Caco-2 (cell line): ENCODE results near the gene SNCB. TPM values are rescaled to one million over a fixed set of nuclear protein-coding genes. Genes with fewer than 3 reads are reported as not detected.
A peak's percentile ranks its signal among the peaks of the same experiment; 100 is the strongest.

Source experiments
- BruUV-seq: library from RNA; stranded (reverse); fragments of 400-500 nt; replicated peaks from 2 replicates; lab custom pipeline; 2021; lab: Mats Ljungman, UMichigan
- CTCF ChIA-PET: fragments of 300-600 bp; sonication (Branson Sonifier 250); formaldehyde crosslinking; loops from one replicate; lab custom pipeline; 2022; ENCODE audit warnings: antibody characterized with exemption; lab: Charles Lee
- POLR2A ChIA-PET: fragments of 300-600 bp; sonication (Branson Sonifier 250); formaldehyde crosslinking; loops from one replicate; lab custom pipeline; 2022; ENCODE audit warnings: antibody characterized with exemption; lab: Charles Lee
- DNase-seq, 2 experiments: peaks; one replicate each; pipeline versions ENCODE4 v3.0.0 to v3.0.0-alpha.2; 2020 to 2022
- H3K27me3 ChIP-seq: replicated peaks from 2 replicates; pipeline ENCODE4 v1.6.0; 2011; ENCODE audit warnings: low read length; ENCODE audit not compliant: control insufficient read depth, insufficient read depth
- H3K36me3 ChIP-seq: 2 replicates; pipeline ENCODE4 v1.5.1; 2011; ENCODE audit warnings: low read length; ENCODE audit not compliant: control insufficient read depth, insufficient read depth
- H3K4me1 ChIP-seq: fragments of 250-450 bp; sonication (Bioruptor Pico); 2 replicates; pipeline ENCODE4 v1.5.1; 2020; ENCODE audit warnings: mild to moderate bottlenecking
- H3K4me3 ChIP-seq: 2 replicates; pipeline ENCODE4 v1.5.1; 2011; ENCODE audit warnings: low read depth, mild to moderate bottlenecking, control low read depth, low read length
- H3K9me3 ChIP-seq: fragments of 250-450 bp; sonication (Bioruptor Pico); 2 replicates; pipeline ENCODE4 v1.5.1; 2020; ENCODE audit warnings: mild to moderate bottlenecking, moderate library complexity
- H3K27ac Mint-ChIP-seq: one replicate; pipeline ENCODE4 v1.8.0; 2022; ENCODE audit warnings: mixed read lengths; ENCODE audit not compliant: unreplicated experiment
- H3K27me3 Mint-ChIP-seq: one replicate; pipeline ENCODE4 v1.8.0; 2022; ENCODE audit warnings: mixed read lengths; ENCODE audit not compliant: insufficient read depth, unreplicated experiment
- H3K36me3 Mint-ChIP-seq: one replicate; pipeline ENCODE4 v1.8.0; 2022; ENCODE audit warnings: mild to moderate bottlenecking, mixed read lengths; ENCODE audit not compliant: insufficient read depth, unreplicated experiment
- H3K4me1 Mint-ChIP-seq: one replicate; pipeline ENCODE4 v1.8.0; 2022; ENCODE audit warnings: low read depth, mixed read lengths; ENCODE audit not compliant: unreplicated experiment
- H3K4me3 Mint-ChIP-seq: one replicate; pipeline ENCODE4 v1.8.0; 2022; ENCODE audit warnings: mild to moderate bottlenecking, moderate library complexity, mixed read lengths; ENCODE audit not compliant: unreplicated experiment
- H3K9me3 Mint-ChIP-seq: one replicate; pipeline ENCODE4 v1.8.0; 2022; ENCODE audit warnings: mixed read lengths; ENCODE audit not compliant: unreplicated experiment
- intact Hi-C: fragments of 100-400 bp; cut with micrococcal nuclease; formaldehyde crosslinking; loops from one replicate; pipeline ENCODE4 v1.10.0; 2022; ENCODE audit not compliant: unreplicated experiment
- total RNA-seq: library from RNA; stranded (reverse); gene quantifications from 2 replicates; pipeline ENCODE4 v1.2.3, GENCODE V29; 2022
- TF ChIP-seq, protein P1 (sequence below), 2 experiments: fragments of 200-600 bp in 1 of 2; IDR thresholded peaks; 1 replicate in 1 of 2; 2 replicates in 1 of 2; pipeline versions ENCODE4 v1.5.1 to v1.8.0; 2011 to 2022; ENCODE audit warnings: antibody characterized with exemption in 1 of 2, control low read depth in 1 of 2, inconsistent platforms in 1 of 2, low read depth in 1 of 2, low read length in 1 of 2, mild to moderate bottlenecking in 1 of 2, moderate library complexity in 1 of 2; ENCODE audit not compliant: insufficient read depth in 1 of 2, severe bottlenecking in 1 of 2, unreplicated experiment in 1 of 2

Gene SNCB
- total RNA-seq, 1 experiment from 2014 or later: not detected

DNA sequence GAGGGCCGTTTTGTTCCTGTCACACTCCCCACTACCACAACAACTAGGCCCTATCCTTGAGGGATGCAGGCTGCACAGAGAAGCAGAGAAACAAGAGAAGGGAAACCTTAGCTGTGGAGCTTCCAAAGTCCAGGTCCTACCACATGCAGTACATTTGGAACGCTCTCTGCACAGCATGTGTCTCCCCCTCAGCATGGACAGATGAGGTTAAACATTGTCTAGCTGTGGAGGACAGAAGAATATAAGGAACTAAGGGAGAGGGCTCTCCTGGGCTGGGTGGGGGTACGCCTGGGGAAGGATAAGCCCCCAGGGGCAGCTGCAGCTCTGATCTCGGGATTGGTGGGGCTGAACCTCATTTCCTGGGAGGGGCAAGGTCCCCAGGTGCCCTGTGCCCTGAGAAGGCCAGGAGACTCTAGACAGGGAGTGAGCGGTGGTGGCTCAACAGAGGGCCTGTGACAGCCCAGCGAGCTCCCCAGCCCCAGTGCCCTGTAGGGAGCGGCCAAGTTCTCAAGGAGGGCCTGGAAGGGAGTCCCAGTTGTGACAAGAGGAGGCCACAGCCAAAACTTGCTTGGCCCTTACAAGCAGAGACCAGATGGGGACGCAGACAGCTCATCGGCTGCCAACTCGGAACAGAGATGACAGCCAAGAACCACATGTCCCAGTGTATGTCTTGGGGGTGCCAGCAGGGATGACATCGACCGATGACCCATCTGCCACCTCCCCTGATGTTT is 47.0 kb upstream of the SNCB start:
- H3K27me3 ChIP-seq: no peaks in the 10 kb centered on the region
- Mint-ChIP-seq H3K4me1 (no peaks in the 10 kb centered on the region), H3K36me3 (no peaks in the 10 kb centered on the region), H3K4me3 (no peak overlapping the region), H3K27ac (no peak overlapping the region), H3K27me3 (peaks cover under 1% of the 10 kb centered on the region), H3K9me3 (no peaks in the 10 kb centered on the region)
- H3K36me3 ChIP-seq: no peaks in the 10 kb centered on the region
- no TSS peak for BruUV-seq
- CTCF ChIA-PET: interaction anchor here (0.8 kb wide), 1 partner anchor 21 kb away, joined by 3 read pairs; no protein-coding TSS in a partner anchor
- DNase-seq: no peak
- intact Hi-C loops: no loop called here
- H3K4me1 ChIP-seq: no peaks in the 10 kb centered on the region
- POLR2A ChIA-PET: no interaction called here
- TF ChIP-seq, protein P1, sequence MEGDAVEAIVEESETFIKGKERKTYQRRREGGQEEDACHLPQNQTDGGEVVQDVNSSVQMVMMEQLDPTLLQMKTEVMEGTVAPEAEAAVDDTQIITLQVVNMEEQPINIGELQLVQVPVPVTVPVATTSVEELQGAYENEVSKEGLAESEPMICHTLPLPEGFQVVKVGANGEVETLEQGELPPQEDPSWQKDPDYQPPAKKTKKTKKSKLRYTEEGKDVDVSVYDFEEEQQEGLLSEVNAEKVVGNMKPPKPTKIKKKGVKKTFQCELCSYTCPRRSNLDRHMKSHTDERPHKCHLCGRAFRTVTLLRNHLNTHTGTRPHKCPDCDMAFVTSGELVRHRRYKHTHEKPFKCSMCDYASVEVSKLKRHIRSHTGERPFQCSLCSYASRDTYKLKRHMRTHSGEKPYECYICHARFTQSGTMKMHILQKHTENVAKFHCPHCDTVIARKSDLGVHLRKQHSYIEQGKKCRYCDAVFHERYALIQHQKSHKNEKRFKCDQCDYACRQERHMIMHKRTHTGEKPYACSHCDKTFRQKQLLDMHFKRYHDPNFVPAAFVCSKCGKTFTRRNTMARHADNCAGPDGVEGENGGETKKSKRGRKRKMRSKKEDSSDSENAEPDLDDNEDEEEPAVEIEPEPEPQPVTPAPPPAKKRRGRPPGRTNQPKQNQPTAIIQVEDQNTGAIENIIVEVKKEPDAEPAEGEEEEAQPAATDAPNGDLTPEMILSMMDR (IDR thresholded peaks at IDR 0.05; ENCODE audit: insufficient read depth in 1 of 2, low read depth in 1 of 2, low read length in 1 of 2, severe bottlenecking in 1 of 2, unreplicated experiment in 1 of 2): no peak
- H3K4me3 ChIP-seq: no peak overlapping the region
- no peaks in the 10 kb centered on the region for H3K9me3 ChIP-seq

- TF ChIP-seq, protein P1 (IDR thresholded peaks at IDR 0.05; ENCODE audit: insufficient read depth in 1 of 2, low read depth in 1 of 2, low read length in 1 of 2, severe bottlenecking in 1 of 2, unreplicated experiment in 1 of 2): no peak
- Histone ChIP-seq H3K27me3 (no peaks in the 10 kb centered on the region), H3K4me1 (no peaks in the 10 kb centered on the region), H3K4me3 (no peak overlapping the region), H3K9me3 (no peaks in the 10 kb centered on the region), H3K36me3 (no peaks in the 10 kb centered on the region)
- Mint-ChIP-seq H3K36me3 (no peaks in the 10 kb centered on the region), H3K27me3 (peaks cover 2% of the 10 kb centered on the region), H3K4me3 (no peak overlapping the region), H3K27ac (no peak overlapping the region), H3K4me1 (no peaks in the 10 kb centered on the region), H3K9me3 (no peaks in the 10 kb centered on the region)
- no TSS peak for BruUV-seq
- POLR2A ChIA-PET: no interaction called here
- intact Hi-C loops: no loop called here
- no peak for DNase-seq
- CTCF ChIA-PET: interaction anchor here (1.1 kb wide), 1 partner anchor 16 kb away, joined by 4 read pairs; no protein-coding TSS in a partner anchor
Observed at GRCh38 chr5:176676361-176676824, 46.1 kb upstream of the SNCB start.

DNA sequence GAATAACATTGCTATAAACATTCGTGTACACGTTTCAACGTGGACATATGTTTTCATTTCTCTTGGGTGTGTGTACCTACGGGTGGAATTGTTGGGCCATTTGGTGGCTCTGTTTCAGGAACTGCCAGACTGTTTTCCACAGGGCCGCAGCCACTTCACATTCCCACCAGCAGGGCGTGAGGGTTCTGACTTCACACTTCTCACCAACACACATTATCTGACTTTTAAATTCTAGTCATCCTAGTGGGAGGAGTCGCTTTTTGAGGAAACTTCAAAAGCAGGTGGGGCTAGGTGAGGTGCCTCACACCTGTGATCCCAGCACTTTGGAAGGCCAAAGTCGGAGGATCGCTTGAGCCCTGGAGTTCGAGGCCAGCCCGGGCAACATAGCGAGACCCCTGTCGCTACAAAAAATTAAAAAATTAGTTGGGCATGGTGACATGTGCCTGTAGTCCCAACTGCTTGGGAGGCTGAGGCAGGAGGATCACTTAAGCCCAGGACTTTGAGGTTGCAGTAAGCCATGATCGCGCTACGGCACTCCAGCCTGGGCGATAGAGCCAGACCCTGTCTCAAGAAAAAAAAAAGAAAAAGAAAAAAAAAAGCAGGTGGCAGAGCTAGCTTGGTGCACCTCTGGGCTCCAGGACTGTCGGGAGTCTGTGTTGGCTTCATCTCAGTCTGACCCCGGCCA is 45.5 kb upstream of the SNCB start:
- H3K4me1 ChIP-seq: no peaks in the 10 kb centered on the region
- no peaks in the 10 kb centered on the region for H3K9me3 ChIP-seq
- Mint-ChIP-seq H3K4me1 (no peaks in the 10 kb centered on the region), H3K27me3 (peaks cover 2% of the 10 kb centered on the region), H3K36me3 (no peaks in the 10 kb centered on the region), H3K9me3 (no peaks in the 10 kb centered on the region), H3K27ac (no peak overlapping the region), H3K4me3 (no peak overlapping the region)
- ChIA-PET CTCF (interaction anchor here (0.6 to 1.1 kb wide), 2 partner anchors 15 kb away, joined by 4 to 6 read pairs; no protein-coding TSS in a partner anchor), POLR2A (no interaction called here)
- DNase-seq: peak; percentile 59 to 69
- TF ChIP-seq, protein P1 (IDR thresholded peaks at IDR 0.05; ENCODE audit: insufficient read depth in 1 of 2, low read depth in 1 of 2, low read length in 1 of 2, severe bottlenecking in 1 of 2, unreplicated experiment in 1 of 2): peak; percentile 72 to 76
- H3K4me3 ChIP-seq: no peak overlapping the region
- BruUV-seq: no TSS peak
- intact Hi-C loops: no loop called here
- H3K27me3 ChIP-seq: no peaks in the 10 kb centered on the region
- no peaks in the 10 kb centered on the region for H3K36me3 ChIP-seq
